GM12892 (cell line): ENCODE measurements around the gene SPRR1A.

Experiments
- POLR2A ChIP-seq: IDR thresholded peaks from 2 replicates; pipeline ENCODE4 v1.6.1; 2011; ENCODE audit warnings: low read depth, low read length, control low read depth
- POLR2AphosphoS5 ChIP-seq: IDR thresholded peaks from 2 replicates; pipeline ENCODE4 v1.6.1; 2011; ENCODE audit warnings: low read depth, low read length, control low read depth
- TAF1 ChIP-seq: IDR thresholded peaks from 2 replicates; pipeline ENCODE4 v1.6.1; 2011; ENCODE audit warnings: low read depth, mild to moderate bottlenecking, control low read depth, low read length, borderline replicate concordance

DNA sequence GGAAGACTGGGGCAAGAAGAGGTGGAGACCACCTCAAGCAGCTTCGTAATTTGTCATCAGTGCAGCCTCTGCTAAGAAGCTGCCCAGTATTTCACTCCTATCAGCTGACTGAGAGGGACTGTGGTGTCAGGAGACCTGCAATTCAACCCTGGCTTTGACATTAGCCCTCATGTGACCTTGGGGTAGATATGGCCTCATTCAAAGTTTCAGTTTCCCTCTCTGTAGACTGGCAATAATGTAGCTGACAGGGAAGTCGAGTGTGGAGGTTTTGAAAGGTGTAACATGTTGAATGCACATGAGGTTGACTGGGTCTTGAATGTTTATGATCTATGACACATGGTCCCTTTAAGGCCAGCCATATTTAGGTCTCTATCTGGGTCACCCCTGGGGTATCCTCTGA is 15.6 kb upstream of the SPRR1A start:
- TF ChIP-seq POLR2A (no peak), POLR2AphosphoS5 (no peak), TAF1 (no peak)
